ENCODE measurements around the gene SOCS7.
"Not testable (repeated sequence)": the region's sequence is repeated elsewhere in the genome, so short reads cannot be mapped to it uniquely, and the experiment has no call there.

Gene SOCS7

DNA sequence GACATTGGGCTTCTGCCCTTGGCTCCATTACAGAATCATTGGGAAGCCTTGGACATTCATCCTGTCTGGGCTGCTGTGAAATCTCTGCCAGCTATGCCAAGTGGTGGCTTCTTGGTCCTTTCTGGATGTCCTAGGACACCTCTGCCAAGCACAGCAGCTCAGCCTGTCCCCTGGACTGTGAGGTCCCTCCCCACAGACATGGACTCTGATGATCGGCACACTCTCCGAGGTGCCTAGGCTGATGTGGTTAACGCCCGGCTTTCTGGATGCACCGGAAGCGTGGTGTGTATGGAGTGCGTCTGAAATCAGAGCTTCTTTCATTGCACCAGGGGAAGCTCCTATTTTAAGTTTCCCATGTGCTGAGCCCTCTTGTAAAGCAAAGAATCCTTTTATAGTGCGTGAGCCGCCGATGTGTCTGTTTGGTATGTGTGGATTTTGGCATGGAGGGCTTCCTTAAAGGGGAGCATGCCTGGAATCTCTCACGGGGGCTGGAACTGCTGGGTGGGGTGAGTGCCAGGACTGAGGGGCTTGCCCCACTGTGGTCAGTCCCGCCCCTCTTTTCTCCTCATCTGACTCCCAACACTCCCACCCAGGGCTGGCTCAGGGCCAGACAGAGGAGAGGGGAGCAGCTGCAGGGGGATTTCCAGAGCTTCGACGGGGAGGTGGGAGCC, 69.7 kb downstream of the SOCS7 start:
- DNase-seq = no peak

DNA sequence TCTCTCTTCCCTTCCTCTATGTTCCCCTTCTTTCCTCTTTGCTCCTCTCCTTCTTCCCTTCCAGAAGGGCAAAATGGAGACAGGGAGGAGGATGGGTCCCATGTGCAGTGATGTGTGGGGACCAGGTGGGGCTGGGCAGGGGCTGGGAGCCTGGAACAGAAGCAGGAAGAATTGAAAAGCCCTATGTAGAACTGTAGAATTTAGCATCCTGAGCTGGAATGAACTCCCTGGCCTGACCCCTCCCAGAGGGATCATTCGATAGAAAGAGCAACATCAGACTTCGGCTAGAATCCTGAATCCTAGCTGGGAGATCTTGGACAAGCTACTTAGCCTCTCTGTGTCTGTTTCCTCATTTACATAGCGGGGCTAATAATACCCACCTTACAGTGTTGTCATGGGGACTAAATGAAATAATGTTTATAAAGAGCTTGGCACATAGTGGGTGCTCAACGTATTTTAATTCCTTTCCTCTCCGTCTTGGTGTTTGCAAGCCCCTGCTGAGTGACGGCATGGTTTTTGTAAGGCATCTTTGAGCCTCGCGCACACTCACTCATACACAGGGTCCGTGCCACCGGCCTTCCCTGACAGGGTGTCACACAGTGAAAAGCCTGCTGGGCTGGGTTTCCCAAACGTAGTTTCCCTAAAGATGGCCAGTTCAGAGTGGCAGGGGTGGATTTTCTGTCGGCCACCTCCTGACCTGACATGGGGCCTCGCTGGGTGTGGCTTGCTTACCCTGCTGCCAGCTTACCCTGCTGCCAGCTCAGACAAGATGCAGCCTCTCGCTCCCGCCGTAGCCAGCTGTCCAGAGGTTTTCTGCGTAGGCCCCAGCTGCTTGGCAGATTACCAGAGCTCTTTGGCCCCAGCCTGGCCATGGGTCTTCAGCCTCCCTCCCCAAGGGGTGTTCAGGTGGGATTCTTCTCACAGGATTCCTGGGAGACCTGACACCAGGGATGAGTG, 70.5 kb downstream of the SOCS7 start:
- DNase-seq = no peak

DNA sequence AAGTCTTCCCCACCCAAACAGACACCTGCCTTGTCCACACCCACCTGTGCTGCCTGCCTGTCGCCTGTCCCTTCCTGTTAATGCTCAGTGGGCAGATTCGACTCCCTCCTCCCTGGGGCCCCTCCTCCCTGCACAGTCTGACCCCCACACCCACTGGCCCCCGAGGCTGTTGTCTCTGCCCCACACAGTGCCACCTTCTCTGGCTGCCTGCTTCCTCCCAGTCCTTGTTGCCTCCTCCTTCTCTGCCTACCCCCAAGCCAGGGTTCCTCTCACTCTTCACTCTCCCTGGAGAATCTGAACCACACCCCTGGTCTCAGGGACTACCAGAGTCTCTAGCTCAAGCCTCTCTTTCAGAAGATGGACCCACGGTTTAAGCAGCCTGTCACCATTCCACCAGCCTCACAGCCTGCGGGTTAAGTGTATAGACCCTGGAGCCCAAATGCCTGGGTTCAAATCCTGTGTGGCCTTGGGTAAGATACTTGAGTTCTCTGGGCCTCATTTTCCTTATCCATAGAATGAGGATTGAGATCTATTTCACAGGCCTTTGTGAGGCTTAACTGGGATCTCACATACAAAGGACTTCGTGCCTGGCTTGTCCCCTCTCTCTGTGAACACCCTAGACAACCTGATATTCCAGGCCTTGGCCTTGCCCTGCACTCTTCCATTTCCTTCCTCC, 72.8 kb downstream of the SOCS7 start:
- DNase-seq = no peak

DNA sequence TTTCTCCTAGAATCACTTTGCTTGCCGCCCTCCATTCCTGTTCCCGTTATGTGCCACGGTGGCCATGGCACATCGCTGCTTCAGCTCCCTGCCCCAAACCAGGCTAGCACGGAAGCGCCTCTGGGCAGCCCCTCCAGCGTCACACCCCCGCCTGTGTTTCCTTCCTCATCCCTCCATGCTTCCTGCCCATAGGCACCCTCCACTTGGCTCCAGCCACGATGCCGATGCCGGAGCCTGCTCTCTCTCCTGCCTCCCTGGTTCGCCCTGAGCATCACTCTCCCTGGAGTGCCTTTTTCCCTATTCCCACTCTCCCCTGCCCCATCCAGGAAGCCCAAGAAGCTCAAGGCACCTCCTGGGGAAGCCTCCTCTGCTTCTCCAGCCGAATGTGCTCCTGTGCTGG, 73.4 kb downstream of the SOCS7 start:
- peak; percentile 24 to 61 (median 39) for DNase-seq

- peak in 2 of 4 experiments; percentile 19 to 36 for DNase-seq
Observed at GRCh38 chr17:38425744-38426143, 74.1 kb downstream of the SOCS7 start.

DNA sequence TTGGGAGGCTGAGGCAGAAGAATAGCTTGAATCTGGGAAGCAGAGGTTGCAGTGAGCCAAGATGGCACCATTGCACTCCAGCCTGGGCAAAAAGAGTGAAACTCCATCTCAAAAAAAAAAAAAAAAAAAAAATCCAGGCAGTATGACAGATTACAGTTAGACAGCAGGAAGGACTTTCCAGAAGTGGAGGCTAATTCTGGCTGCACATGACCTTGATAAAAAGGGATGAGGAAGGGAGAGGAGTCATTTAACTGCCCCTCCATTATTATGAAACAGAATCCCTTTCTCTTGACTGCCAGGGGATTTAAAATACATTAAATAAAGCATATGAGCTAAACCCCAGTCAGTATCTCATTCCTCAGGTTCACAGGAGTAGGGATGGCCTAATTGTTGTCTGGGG, 74.8 kb downstream of the SOCS7 start:
- DNase-seq = peak in 1 of 4 experiments; percentile 23

- no peak for DNase-seq
Observed at GRCh38 chr17:38427160-38427949, 75.7 kb downstream of the SOCS7 start.

- peak; percentile 41 to 63 (median 48) for DNase-seq
Observed at GRCh38 chr17:38428112-38428642, 76.5 kb downstream of the SOCS7 start, which contains the start of gene ARHGAP23. ARHGAP23 (plus strand) TSS chr17:38428464; CDS start chr17:38428486, 22 bp downstream.

DNA sequence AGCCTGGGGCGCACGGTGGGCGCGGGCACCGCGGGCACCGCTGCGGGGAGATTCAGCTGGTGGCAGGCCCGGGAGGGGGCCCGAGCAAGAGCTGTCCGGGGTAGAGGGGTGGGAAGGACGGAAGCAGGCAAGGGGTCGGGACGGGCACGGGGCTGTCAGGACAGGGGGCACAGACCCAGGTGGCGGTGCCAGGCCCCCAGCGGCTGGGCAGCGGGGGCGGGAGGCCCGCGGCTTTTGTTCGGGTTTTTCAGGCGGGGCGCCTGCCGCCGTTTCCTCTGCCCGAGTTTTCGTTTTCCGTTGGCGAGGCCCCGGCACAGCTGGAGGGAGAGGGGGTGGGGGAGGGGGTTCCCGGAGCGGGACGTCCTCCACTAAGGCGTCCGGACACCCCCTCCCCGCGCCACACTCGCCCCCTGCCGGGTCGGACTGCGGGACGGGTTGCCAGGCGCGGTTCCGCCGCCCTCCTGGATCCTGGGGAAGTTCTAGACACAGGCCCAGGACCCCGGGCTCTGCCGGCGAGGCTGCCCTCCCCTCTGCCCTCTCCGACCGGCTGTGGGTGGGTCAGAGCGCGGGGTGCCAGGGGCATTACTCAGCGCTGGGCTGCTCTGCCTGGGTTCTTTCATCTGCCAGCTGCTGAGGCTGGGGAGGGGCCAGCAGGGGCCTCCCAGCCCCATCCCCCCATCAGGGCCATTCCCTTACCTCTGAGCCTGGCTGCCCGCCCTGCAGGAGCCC, 77.2 kb downstream of the SOCS7 start:
- DNase-seq = peak in 2 of 4 experiments; percentile 34 to 48

DNA sequence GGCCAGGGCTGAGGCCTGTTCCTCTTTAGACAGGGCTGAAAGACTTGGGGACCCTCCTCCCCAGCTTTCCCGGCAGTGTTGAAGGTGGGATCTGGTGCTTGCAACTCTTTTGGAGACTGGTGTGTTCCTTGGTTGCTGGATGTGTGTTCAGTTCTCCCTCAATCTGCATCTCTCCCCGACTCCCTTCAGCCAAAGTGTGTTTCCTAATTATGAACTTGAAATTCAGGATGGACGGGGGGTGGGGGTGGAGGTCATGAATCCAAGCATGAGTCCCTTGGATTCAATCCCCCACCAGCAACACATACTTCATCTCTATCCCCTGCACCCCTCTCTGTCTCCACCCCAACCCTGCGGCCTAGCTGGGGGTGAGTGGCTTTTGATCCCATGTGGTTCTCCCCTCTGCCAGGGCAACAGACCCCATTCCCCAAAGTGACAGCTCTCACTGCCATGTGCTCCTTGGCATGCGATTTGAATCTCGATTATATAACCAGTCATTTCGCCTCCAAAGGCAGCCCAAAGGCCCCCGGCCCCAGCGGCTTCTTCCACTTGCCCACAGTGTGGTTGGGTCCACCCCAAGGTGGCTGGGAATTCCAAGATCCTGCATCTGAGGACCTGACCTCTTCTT, 77.9 kb downstream of the SOCS7 start:
- DNase-seq = no peak

GRCh38 chr17:38430316-38430715, 78.7 kb downstream of the SOCS7 start:
- DNase-seq = peak in 3 of 4 experiments; percentile 43 to 49 (median 48)

GRCh38 chr17:38430822-38431221, 79.2 kb downstream of the SOCS7 start:
- DNase-seq = no peak

- DNase-seq = no peak
Observed at GRCh38 chr17:38431346-38432145, 79.9 kb downstream of the SOCS7 start.

- no peak for DNase-seq
Observed at GRCh38 chr17:38434178-38434665, 82.6 kb downstream of the SOCS7 start.

DNA sequence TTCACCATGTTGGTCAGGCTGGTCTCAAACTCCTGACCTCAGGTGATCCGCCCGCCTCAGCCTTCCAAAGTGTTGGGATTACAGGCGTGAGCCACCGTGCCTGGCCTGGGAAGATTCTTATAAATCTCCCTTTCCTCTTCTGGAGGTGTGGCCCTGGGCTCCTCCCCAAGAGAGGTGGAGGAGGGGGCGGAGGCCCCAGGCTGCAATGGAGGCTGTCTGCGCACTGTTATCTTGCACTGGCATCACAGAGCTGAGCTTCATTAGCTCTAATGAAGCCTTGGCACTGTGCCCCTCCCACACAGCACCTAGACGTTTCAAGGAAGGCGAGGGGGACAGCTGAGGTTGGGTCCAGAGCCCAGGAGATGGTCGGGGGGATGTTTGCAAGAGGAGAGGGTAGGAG, 84.2 kb downstream of the SOCS7 start:
- no peak for DNase-seq

GRCh38 chr17:38436386-38436785, 84.7 kb downstream of the SOCS7 start:
- DNase-seq = no peak

- DNase-seq = not testable (repeated sequence)
Observed at GRCh38 chr17:38437313-38437712, 85.7 kb downstream of the SOCS7 start.

- no peak for DNase-seq
Observed at GRCh38 chr17:38439436-38439835, 87.8 kb downstream of the SOCS7 start.

GRCh38 chr17:38440614-38441397, 89.2 kb downstream of the SOCS7 start:
- no peak for DNase-seq
